NCI-H2196 (cell line): ENCODE data around the gene ARHGAP32.
A peak's percentile ranks its signal among the peaks of the same experiment; 100 is the strongest.
"Not testable (repeated sequence)": the region's sequence is repeated elsewhere in the genome, so short reads cannot be mapped to it uniquely, and the experiment has no call there.

Source experiments
- DNase-seq: peaks from one replicate; lab custom pipeline; 2025; ENCODE audit not compliant: unreplicated experiment; lab: John Stamatoyannopoulos, UW

The ARHGAP32 gene

DNA sequence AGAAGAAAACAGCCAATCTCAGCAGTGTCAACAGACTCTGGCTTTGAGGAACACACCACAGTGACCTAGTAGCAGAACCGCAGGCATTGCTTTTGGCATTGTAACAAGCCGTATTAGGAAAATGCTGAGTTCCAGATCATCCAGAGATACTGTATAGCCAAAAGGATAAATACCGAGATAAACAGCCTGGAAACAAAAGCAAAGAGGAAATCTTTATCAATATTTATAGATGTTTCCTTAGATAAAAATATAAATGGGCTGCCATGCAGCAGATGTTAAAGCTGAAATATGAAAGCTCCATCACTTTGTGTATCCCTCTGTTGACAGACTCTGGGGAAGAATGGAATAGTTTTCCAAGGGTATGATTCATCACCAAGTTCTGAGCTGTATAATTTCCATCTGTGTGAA lies 150.5 kb downstream of the ARHGAP32 start:
- no peak for DNase-seq

DNA sequence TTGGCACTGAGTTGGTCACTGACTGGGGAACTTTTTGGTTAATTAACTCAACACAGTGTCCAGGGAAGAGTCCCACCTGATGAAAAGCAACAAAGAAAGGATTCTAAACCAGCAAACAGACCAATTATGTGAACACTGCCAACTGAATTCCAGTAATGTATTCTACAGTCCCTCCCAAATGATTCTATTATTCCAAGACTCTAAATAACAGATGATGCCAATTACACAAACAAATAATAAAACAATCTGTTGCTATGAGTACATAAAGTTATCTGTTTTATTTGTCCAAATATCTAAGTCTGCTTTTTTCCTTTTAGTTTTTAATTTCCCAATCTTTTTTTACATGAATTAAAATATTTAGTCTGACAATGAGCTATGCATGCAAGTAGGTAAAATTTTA lies 151.2 kb downstream of the ARHGAP32 start:
- no peak for DNase-seq

DNA sequence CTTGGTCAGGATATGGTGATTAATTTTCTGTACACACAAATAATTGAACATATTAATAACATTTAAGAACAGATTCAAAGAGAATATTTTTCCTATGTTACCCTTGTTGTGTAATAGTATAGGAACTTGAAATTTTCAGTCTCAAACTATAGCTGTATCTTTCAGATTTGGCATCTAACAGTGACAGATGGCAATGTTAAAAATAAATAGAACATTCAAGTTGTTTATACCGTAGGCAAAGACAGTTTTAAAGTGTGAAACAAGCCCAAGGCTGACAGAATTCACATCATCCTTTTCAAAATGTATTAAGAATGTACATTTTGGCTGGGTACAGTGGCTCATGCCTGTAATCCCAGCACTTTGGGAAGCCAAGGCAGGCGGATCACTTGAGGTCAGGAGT lies 156.9 kb downstream of the ARHGAP32 start:
- DNase-seq, result no peak

DNA sequence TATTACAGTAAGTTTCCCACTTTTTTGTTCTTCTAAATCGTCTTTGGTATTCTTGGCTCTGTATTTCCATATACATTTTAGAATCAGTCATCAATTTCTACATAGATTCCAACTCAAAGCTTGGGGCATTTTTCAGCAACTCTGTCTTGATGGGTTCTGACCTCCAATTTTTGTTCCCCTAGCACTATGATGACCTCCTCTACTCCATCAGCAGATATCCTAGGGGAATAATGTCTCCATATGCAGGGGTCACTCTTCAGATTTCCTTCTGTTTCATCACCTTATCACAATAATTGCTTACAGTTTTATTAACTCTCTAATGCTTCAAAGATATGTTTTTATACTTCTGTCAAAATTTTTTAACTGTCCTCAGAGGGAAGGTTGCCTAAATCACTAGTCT lies 158.1 kb downstream of the ARHGAP32 start:
- DNase-seq, result no peak

DNA sequence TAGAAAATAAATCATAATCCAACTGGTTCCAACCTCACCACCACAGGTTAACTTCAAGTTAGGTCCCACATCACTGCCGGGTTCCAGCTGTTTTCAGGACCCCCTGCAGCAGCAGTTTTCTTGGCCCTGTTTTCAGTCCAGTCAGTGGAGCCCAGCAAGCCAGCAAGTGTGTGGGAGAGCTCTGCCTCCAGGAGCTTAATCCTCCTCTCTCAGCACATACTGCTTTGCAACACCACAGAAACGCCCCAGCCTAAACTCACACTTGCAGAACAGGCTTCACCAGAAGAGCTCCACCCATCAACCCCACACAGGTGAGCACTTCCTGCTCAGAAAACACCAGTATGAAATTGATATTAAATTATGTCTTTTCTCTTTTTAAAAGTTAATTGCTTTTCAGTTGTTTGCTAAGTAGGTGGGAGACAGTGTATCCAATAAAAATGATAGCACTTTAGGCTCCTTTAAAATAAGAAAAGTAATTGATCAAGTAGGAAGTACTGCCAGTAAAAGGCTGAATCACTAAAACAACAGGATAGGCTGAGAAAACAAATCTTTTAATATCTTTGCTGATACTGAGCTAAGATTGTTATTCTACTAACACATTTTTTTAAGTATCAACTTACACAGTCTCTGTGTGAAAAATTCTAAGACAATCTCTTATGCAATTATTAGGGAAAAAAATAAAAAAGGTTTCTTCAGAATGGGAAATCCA lies 168.0 kb downstream of the ARHGAP32 start:
- peak; percentile 30 for DNase-seq

DNA sequence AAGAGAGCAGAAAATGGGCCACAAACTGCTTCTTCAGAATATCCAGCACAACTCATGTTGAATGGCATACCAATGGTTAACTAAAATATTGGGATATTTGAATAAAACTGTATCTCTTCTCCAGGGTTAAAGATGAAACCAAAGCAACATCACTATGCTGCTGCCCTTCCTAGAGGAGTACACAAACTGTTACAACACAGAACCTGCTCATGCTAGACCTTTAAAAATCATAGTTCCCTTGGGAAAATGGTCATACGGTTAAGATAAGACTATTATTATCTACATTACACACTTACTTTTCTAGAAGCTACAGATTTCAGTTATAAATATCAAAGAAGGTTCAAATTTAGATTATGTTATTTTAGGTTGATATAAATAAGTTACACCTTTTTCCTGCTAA lies 170.8 kb downstream of the ARHGAP32 start:
- no peak for DNase-seq

DNA sequence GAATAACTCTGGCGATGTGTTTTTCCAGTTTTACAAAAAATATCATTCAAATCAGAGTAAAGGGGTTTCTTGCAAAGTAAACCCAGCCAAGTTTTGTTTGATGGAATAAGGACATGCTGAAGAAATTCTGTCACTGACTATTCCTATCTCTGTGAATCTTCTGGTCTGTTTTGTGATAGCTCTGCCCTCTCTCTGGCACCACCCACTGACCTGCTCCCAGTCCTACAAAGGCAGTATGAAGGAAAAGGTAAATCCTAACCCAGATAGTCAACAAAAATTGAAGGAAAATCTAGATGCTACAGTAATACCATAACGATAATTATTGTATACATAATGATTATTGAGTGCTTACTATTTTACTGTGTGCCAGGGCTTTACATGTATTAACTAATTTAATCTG lies 173.1 kb downstream of the ARHGAP32 start:
- no peak for DNase-seq

DNA sequence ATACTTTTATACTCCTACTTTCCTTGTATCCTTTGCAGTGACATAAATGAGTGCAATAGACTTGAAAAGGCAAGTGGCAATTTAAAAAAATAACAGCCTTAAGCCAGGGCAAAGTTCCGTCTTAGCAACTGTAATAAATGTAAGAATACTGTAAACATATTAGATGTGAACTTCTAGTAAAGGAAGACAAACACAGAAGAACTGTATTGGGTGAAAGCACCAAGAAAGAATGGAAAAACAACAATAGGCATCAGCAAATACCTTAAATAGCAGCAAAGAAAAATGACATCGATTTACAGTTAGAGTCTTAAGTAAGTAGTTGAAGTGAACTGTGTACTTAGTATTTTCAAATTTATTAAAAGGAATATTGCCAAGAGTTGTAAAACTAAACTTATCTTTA lies 174.0 kb downstream of the ARHGAP32 start:
- no peak for DNase-seq

DNA sequence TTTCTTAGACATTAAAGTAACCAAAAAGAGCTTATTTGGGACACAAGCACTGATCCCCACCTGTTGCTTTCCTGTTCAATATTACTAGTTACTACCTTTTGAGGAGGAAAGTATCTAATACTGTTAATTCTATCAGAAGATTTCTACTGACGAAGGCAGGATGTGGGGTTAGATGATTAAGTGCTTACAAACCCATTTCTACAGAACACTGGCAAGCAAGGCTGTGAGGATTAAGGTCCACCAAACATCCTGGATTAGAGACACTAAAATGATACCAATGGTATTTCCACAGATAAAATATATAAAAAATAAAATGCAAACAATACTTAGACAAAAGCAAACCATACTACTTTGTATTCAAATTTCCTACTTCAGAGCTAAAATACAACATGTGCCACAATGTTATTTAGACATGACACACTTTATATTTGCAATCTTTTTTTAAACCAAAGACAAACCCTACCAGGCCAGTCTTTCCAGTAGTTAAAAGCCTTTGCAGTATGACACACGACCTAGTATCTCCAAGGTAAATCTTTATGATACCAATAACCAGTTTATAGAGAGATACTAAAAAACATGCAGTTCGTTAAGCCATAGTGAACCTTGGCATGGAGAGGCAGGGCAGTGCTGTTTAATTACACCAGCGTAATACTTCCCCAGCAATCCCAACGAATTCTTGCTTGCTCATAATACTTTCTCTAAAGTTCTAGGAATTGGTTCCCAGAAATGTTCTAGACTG lies 178.2 kb downstream of the ARHGAP32 start:
- no peak for DNase-seq

DNA sequence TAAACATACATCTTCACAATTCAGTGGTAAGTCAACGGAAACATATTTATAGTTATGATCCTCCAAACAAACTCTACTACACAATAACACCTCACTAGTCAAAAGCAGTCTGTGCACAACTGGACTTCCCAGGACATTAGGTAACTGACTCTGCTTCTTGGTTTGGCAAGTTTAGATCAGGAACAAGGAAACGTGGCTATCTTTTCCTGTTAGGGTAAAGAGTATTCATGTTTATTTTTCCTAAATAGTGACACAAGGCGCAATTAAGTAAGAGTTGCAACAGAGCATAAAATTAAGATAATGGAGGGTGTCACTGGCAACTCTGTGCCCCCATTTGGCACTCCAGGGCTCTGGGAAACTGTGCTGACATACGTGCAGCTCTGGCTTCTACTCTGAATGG lies 179.2 kb downstream of the ARHGAP32 start:
- no peak for DNase-seq

DNA sequence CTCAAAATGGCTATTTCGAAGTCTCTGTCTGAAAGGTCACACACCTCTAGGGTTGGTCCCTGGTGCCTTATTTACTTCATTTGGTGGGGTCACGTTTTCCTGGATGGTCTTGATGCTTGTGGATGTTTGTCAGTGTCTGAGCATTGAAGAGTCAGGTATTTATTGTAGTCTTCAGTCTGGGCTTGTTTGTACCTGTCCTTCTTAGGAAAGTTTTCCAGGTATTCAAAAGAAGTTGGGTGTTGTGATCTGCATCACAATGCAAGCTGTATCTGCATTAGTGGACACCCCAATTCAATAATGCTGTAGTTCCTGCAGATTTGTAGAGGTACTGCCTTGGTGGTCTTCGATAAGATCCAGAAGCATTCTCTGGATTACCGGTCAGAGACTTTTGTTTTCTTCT lies 186.0 kb downstream of the ARHGAP32 start:
- no peak for DNase-seq

DNA sequence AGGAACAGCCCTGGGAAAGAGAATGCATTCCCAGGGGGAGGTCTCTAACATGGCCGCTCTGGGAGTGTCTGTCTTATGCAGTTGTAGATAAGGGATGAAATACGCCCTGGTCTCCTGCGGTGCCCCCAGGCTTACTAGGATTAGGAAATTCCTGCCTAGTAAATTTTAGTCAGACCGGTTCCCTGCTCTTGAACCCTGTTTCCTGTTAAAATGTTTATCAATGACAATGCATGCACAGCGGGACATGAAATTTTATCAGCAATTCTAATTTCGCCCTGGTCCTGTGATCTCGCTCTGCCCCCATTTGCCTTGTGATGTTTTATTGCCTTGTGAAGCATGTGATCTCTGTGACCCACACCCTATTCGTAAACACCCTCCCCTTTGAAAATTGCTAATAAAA lies 193.0 kb downstream of the ARHGAP32 start:
- not testable (repeated sequence) for DNase-seq

DNA sequence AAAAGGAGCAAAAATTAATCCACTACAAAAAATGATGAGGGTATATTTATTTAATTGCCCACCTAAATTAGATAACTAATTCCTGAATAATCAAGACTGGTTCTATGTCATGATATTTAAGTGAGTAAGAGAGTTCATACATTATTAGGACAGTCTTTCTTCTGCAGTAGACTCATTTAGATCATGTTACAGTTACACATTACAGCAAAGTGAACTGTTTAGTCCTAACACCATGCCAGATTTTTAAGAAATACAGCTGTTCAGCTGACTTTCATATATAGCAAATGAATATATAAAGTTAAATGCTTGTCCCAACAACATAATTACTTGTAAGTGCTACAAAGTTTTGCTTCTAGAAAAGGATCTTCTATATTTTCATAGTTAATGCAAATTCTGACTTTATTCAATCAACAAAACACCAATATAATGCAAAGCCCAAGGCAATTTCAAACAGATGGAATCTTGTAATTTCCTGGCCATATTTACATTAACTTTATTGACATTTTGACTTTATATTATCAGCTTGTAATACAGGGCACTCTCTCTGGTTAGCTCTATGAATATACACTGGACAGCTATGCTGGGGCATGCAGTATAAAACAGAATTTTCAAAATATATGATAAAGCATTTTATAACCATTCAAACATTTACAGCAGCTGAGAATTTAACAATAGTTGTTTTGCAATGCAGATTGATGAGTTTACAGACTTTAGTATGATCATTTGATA lies 203.7 kb downstream of the ARHGAP32 start:
- no peak for DNase-seq

DNA sequence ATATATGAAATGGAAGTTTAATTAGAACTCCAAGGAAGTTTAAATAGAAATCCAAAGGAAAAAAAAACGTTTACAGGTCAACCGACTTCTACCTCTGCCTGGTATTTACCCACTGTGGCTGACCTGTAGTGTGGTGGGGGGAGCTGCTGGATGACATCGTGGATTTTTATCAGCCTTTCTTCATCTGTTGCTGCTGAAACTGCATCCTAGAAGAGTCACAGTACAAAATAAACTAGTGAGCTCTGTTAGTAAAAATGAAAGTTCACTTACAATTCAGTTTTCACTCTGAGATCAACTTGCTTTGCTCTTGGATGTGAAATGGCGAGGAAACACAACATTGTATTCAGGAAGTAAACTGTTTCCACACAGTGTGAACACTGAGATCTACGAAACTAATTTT lies 206.2 kb downstream of the ARHGAP32 start:
- DNase-seq, result no peak

DNA sequence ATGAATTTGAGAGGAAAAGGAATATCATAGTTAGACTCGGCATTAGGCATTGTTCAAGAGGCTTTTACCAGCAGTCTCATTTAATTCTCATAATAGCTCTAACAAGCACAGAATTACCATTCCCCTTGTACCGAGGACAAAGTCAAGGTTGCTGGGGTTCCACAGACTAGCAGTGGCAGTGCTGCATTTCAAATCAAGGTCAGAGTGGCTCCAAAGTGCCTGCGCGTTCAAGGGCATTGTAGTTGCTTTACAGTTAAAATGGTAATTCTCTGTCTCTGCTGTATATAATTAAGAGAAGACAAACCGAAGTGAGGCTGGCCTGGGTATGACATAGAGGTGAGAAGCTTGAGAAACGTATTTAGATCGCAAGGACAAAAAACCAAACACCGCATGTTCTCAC lies 209.1 kb downstream of the ARHGAP32 start:
- DNase-seq, result no peak

DNA sequence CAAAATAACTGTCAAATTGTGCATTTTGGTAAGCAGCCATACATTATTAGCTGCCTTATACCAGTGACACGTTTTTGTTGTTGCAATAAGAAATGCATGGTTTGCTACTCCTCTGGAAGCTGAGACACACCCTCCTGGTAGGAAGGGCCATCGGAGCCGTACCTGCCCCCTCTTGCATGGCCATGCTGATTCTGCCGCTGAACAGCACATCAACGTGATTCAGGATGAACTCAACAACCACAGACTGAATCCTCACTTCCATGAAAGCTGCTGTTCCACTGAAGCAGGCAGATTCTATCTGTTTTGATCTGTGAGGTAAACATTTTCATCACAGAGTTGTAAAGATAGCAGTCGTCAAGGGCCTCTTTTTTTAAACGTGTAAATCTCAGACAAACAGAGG lies 210.9 kb downstream of the ARHGAP32 start:
- no peak for DNase-seq

DNA sequence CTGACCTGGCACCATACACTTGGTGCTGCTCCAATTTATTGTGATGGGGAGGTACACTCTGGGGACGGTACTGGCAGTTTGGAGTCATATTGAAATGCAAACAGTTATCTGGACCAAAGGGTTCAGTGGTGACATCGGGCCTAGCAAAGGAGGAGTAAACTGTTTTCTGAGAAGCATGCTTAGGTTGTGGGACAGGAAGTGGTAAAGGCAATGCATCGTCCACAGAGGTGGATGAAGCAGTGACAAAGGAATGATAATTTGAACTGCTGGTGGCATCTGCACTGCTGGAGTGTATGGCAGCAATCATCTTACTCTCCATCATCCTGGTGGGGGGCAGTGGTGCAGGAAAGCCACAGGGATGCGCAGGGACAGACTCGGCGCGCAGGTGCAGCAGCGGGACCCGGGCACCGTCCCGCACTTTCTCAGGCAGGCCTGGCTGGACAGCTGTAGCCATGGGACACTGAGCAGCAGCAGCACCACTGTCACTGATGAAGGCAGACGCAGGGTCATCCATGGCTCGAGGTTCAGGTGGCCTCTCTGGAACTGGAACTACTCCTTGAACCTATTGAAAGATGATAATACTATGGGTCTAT lies 221.4 kb downstream of the ARHGAP32 start:
- no peak for DNase-seq

DNA sequence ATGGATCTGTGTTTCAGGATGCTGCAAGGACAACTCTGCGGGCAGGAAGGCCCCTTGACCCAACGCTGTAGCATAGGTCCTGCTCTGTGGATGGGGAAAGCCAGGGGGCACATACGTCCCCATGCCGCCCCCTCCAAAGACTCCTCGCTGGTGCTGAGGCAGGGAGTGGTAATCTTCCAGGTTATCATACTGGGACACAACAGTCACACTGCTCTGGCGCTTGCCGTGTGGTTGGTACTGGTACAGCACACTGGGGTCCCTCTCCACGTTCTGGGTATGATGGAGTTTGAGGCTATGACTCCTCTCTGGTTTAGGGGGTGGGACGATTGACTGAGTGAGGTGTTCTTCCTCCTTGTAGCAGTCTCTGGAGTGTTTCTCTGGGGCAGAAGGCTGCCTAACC lies 223.2 kb downstream of the ARHGAP32 start:
- DNase-seq, result no peak

DNA sequence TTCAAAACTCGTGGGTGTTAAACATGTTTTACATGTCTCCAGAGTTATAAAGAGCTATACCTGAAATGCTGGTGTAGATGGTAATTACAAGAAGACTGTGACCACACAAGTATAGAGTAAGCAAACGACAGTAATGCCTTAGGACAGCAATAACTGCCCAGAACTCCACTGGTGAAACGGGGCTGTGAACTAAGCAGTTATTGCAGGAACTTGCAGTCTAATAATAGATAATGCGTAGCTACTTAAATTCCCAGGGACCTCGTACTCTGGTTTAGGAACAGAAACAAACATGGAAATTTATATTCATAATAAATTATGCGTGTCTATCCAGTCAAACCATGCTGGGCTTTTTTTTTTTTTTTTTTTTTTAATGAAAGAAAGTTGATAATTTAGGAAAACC lies 224.5 kb downstream of the ARHGAP32 start:
- DNase-seq, result no peak

DNA sequence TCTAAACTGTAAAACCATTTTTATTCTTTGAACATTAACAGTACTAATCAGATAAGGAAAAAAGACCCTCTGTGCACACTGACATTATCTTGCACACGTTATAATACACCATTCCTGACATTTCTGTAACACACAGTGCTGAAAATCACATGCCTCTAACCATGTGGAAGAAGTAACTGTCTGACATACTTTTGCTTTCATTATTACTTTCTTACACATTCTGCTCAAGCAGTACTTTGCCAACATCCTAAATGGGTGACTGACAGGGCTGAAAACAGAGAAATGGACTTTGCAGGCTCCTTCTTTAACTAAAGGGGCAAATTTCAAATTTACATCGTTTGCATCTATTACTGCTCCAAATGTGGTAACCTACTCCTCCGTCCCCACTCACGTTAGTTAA lies 226.6 kb downstream of the ARHGAP32 start:
- no peak for DNase-seq

DNA sequence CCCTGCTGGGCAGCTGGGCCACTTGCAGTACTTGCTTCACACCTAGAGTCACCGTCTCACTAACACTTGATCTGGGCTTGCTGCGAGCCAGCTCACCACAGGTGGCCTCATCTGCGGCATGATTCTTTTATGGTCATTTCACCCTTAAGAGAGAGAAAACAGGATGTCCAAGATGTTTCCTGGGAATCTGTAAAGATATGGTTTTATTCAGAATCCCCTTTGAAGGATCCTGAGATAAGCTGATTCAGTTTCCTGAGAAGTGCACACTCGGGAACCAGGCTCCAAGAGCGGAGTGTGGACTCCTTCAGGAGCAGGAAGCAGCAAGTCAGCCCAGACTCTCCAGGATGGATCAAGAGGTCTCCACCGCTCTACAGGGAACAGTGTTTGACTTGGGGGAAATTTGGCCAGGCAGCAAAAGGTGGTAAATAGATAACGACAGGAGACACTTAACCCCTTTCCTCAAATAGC lies 227.6 kb downstream of the ARHGAP32 start:
- peak; percentile 46 for DNase-seq
